Endothelial cell of umbilical vein (primary cell): ENCODE measurements around the gene HMGB3.

Experiments
- CTCF ChIP-seq, 2 donors: IDR thresholded peaks; 1 replicate in 1 of 2; 2 replicates in 1 of 2; pipeline ENCODE4 v1.5.1; 2011; ENCODE audit warnings: low read length in 2 of 2, mild to moderate bottlenecking in 2 of 2, moderate library complexity in 2 of 2, control low read depth in 1 of 2, inconsistent platforms in 1 of 2, low read depth in 1 of 2; ENCODE audit not compliant: insufficient read depth in 1 of 2; ENCODE audit errors: extremely low read depth in 1 of 2
- EZH2 ChIP-seq: IDR thresholded peaks from 2 replicates; pipeline ENCODE4 v1.6.1; 2012; ENCODE audit warnings: borderline replicate concordance, low read depth, mild to moderate bottlenecking, moderate library complexity, low read length, inconsistent platforms; ENCODE audit not compliant: severe bottlenecking
- MAX ChIP-seq: IDR thresholded peaks from 2 replicates; pipeline ENCODE4 v1.6.1; 2011; ENCODE audit not compliant: insufficient read depth, insufficient read length
- MYC ChIP-seq: IDR thresholded peaks from one replicate; pipeline ENCODE4 v1.6.1; 2011; ENCODE audit warnings: mild to moderate bottlenecking, low read depth, low read length
- POLR2A ChIP-seq: IDR thresholded peaks from 2 replicates; pipeline ENCODE4 v1.6.1; 2012; ENCODE audit warnings: low read depth, mild to moderate bottlenecking, control low read depth, low read length
- POLR2AphosphoS5 ChIP-seq: IDR thresholded peaks from 2 replicates; pipeline ENCODE4 v1.6.1; 2012; ENCODE audit warnings: low read depth, mild to moderate bottlenecking, control low read depth, low read length, moderate library complexity; ENCODE audit not compliant: insufficient read depth

GRCh38 chrX:150972450-150972849, 10.7 kb upstream of the HMGB3 start:
- TF ChIP-seq CTCF (IDR thresholded peaks at IDR 0.05; ENCODE audit: extremely low read depth in 1 of 2, insufficient read depth in 1 of 2, low read depth in 1 of 2, low read length in 2 of 2) (no peak), POLR2AphosphoS5 (no peak), POLR2A (no peak), EZH2 (no peak), MAX (no peak), MYC (no peak)
